ENCODE measurements around the gene ZNF287.

DNA sequence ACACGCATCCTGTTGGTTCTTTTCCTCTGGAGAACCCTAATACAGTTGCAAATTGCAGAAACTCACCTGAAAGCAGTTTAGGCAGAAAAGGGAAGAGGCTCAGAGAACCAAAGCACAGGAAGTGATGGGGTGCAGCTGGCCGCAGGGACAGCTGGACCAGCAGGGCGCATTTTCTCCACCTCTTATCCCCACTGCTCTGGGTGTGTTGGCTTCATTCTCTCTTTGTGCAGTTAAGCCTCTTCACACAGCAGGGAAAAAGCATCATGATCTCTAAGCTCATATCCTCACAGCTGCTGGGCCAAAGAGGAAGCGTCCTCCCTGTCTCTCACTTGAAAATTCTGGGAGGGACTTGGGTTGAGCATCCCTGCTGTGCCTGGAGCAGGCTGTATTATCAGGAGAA, 57.0 kb downstream of the ZNF287 start:
- TF ChIP-seq, protein P1, sequence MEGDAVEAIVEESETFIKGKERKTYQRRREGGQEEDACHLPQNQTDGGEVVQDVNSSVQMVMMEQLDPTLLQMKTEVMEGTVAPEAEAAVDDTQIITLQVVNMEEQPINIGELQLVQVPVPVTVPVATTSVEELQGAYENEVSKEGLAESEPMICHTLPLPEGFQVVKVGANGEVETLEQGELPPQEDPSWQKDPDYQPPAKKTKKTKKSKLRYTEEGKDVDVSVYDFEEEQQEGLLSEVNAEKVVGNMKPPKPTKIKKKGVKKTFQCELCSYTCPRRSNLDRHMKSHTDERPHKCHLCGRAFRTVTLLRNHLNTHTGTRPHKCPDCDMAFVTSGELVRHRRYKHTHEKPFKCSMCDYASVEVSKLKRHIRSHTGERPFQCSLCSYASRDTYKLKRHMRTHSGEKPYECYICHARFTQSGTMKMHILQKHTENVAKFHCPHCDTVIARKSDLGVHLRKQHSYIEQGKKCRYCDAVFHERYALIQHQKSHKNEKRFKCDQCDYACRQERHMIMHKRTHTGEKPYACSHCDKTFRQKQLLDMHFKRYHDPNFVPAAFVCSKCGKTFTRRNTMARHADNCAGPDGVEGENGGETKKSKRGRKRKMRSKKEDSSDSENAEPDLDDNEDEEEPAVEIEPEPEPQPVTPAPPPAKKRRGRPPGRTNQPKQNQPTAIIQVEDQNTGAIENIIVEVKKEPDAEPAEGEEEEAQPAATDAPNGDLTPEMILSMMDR (IDR thresholded peaks at IDR 0.05; ENCODE audit: low read depth, low read length, poor library complexity, severe bottlenecking): no peak
- no peak for TF ChIP-seq EZH2phosphoT487 (IDR thresholded peaks at IDR 0.05; ENCODE audit: borderline replicate concordance, low read length)

Measured in DOHH2 (cell line).